HG02973 (cell line): ENCODE results near the gene PTPRJ.

ENCODE experiments used
- ATAC-seq: cut with Tn5 transposase; IDR thresholded peaks from one replicate; pipeline ENCODE4 v1.9.1; 2021; ENCODE audit warnings: moderate library complexity; ENCODE audit not compliant: unreplicated experiment

Gene PTPRJ

GRCh38 chr11:47994417-47994816, 14.1 kb downstream of the PTPRJ start:
- ATAC-seq, result no peak

DNA sequence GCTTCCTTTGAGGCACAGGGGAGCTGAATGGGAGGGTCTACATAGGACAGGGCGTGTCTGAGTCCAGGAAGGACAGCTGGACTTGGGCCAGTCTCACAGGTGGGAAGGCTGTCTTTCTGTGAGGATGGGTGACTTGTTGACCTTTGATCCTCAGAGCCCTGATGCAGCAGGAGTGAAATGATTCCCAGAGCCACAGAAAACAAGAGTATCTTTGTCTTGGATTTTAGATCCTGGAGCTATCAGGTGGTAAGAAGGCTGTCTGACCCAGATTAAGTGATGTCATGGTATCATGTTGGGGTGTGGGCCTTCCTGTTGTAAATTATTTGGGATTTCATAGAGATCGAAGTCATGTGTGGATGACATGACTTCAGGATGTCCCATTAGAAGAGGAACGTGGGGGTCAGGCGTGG, 15.0 kb downstream of the PTPRJ start:
- ATAC-seq, result no peak

DNA sequence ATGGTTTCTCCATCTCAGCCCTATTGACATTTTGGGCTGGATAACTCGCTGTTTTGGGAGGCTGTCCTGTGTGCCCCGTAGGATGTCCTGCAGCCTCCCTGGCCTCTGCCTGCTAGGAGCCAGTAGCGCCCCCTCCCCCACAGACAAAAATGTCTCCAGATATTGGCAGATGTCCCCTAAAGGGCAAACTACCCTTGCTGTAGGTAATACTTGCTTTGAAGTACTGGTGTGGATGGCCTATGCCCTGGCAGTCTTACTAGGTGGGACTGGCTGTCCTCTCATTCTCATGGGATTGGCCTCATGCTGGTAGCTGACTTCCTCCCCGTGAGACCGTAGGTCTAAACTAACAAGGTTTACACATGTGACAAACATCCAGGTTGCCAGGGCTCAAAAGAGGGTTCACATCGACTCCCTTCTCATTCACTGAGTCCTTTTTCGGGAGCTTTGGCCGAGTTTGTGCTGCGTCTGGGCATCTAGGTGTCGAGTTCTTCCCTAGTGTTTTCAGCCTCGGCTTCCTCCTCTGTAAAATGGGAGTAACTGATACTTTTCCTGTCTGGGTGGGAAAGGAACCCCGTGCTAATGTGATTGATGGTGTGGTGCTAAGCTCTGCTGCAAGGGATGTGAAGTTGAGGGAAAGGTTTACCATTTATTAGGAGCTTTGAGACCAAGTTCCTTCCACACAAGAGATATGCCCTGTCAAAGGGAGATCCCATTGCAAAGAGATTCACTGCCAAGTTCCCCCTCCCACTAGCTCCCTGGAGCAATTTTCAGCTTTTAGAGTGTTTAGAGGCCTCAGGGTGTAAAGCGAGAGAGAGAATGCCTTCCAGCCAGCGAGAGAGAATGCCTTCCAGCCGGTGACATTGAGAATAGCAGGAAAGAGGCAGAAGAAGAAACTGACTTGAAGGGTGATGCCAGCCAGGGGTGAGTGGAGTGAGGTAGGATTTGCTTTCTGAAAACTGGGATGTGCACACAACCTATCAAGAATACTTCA, 17.0 kb downstream of the PTPRJ start:
- no peak for ATAC-seq

- no peak for ATAC-seq
Measured at GRCh38 chr11:47998345-47998732, 18.0 kb downstream of the PTPRJ start.

DNA sequence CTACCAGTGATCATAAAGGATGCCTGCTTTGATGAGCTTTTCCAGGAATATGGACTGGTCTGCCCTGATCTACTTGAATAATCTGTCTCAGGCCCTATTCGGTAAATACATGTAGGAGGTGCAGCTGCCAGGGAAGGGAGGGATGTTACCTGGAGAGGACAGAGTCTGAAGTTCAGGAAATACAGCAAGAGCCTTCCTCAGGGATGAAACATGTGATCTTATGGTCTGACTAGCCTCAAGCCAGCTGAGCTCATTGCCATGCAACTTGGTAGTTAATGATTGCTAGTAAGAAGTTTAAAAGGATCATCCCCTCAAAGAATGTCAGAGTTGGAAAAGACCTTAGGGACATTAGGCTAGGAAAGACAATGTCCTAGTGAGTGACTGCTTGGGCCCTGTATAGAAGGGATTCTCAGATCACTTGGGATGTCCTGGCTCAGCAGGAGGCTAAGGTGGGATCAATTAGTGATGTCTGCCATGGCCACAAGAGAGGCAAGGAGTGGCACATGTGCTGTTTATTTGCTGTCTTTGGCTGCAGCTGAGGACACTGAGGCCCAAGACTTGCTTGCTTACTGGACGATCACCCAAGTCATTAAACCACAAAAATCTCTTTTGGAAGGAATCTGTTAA, 18.5 kb downstream of the PTPRJ start:
- no peak for ATAC-seq

- ATAC-seq, result no peak
Measured at GRCh38 chr11:48000432-48000831, 20.1 kb downstream of the PTPRJ start.

DNA sequence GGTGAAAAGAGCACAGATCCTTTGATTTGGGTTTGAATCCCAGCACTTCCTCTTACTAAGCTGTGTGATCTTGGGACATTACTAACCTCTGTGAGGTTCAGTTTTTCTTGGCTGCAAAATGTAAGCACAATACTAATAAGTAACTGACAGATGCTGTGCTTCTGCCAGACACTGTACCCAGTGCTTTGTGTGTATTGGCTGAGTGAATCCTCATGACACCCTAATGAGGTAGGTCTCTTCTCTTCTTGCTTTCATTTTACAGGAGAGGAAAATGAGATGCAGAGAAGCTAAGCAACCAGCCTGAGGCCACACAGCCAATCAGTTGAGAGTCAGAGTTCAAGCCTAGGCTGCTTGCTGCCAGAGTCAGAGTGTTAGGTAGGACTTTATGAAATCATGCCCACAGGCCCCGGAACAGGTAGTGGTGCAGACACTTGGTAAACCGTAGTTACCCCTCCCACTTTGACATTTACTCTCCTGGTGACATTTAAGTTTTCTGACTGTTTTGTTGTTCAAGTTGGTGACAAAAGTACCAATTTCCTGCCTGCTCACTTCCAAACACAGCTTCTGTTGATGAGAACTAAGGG, 21.2 kb downstream of the PTPRJ start:
- peak; percentile 57 for ATAC-seq

DNA sequence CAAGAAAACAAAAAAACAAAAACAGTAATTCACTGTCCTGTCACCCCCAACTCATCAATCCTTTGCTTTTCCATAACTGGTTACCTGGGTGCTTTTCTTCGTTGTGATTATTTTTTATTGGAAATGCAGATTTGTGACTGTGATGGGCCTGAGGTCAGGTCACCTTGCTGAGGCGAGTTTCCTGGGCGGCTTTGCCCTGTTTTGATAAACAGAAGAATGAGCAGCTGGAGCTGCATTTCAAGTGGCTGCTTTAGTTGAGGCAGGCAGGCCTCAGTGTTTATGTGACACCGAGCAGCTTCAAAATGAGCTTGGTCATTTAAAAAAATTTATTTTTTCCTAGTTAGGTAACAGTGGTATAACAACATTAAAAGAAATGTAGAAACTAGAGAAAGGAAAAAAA, 22.2 kb downstream of the PTPRJ start:
- ATAC-seq, result no peak

DNA sequence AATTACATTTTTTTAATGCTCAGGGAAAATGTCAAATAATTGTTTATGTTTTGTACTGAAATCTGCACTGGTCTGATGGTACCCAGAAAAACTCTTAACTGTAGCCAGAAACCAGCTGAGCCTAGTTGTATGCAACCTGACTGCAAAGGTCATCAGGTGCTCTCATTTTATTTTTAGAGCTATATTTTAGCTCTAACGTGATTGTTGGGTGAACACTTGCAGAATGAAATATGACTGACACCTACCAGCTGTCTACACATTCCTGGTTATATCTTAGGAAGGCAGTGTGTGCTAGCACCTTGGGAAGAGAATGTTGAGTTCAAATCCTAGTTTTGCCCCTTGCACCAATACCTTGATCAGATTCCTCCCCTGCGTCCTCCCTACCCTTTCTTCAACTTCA, 23.6 kb downstream of the PTPRJ start:
- no peak for ATAC-seq

GRCh38 chr11:48004456-48004855, 24.1 kb downstream of the PTPRJ start:
- ATAC-seq, result no peak

DNA sequence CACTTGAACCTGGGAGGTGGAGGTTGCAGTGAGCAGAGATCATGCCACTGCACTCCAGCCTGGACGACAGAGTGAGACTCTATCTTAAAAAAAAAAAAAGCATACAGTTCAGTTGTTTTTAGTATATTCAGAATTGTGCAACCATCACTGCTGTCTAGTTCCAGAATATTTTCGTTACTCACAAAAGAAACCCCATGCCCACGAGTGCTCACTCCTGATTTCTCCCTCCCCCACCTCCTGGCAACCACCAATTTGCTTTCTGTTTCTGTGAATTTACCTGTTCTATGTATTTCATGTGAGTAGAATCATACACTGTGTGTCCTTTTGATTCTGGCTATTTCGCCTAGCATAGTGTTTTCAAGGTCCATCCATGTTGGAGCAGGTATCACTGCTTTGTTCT, 24.8 kb downstream of the PTPRJ start:
- no peak for ATAC-seq

- ATAC-seq, result no peak
Measured at GRCh38 chr11:48005831-48006270, 25.5 kb downstream of the PTPRJ start.

- ATAC-seq, result peak; percentile 64
Measured at GRCh38 chr11:48006301-48006992, 26.1 kb downstream of the PTPRJ start.

DNA sequence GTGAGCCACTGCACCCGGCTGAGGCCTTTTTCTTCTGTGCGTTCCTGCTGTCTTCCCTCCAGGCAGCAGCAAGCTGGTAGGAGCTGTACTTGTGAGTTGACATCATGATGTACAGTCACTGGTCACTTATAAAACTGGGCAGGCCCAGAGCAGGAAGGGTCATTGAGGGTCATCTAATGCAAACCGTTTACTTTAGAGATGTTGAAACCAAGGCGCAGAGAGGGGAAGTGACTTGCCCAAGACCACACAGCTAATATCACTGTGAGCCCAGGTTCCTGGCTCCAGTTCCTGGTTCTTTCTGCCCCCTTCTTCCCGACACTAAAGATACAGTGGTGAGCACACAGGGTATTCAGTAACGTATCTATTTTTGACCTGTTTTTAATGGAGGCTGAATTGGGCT, 27.3 kb downstream of the PTPRJ start:
- no peak for ATAC-seq

DNA sequence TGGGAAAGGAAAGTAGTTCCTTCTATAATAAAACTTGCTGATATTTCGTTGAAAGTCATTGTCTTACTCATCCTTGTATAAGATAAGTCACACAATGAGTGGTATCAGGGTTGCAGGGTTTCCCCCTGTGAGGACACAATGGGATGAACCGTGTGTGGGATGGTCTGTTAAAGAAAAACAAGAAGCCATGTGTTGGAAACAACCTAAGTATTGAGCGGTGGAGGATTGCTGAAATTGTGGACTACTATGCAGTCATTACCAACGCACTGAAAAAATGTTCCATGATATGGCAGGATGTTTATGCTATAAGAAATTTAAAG, 28.6 kb downstream of the PTPRJ start:
- ATAC-seq, result peak; percentile 45

DNA sequence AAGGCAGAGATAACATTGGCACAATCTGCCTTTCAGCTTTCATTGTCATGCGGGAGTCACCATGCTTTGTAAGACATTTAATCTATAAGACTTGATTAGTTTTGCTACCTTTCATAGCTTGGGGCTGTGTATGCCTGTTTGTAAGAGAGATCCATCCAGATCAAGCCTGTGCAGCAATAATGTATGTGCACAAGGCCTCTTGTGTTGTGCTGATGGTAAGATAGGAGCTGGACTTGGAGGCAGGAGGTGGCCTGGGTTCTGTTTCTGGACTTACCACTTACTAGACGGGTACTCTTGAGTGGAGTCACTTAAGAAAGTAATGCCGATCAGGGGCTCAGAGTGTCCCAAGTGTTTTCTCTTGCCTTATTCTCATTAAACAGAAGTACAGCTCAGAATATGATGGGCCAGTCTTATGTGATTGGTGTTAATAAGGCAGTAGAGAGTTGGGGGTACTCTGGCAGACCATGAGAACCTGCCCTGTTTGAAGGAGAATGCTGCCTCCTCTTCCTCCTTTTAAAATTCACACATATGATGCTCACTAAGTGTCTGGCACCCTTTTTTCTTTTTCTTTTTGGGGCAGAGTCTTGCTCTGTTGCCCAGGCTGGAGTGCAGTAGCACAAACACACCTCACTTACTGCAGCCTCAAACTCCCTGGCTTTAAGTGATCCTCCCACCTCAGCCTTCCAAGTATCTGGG, 30.9 kb downstream of the PTPRJ start:
- ATAC-seq, result no peak

GRCh38 chr11:48011798-48012391, 31.5 kb downstream of the PTPRJ start:
- no peak for ATAC-seq

DNA sequence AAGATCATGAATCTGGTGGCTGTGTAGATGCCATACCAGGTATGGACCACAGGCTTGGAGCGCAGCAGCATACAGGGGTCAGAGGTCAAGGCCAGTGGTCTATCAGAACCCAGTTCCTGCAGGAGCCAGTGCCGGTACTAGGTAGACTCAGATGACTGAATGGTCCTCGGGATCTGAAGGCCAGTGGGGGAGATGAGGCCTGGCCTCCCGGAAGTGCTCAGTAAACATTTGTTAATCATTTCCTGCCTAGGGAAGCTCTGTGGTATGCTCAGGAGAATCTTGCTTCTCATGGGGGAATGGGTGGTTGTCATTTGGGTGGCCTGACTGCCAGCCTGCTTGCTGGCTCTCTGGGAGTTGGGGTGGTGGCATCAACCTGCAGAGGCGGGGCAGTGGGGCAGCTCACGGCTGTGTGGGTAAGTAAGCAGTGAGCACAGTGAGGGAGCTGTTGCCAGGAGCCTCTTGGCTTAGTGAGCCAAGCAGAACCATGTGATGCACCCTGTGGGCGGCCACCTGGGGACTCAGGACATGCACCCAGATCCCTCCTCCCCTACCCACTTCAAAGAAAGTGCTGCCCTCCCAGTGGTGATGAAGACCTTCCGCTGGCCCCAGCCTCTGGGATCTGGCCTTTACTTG, 33.0 kb downstream of the PTPRJ start:
- peak; percentile 43 for ATAC-seq

DNA sequence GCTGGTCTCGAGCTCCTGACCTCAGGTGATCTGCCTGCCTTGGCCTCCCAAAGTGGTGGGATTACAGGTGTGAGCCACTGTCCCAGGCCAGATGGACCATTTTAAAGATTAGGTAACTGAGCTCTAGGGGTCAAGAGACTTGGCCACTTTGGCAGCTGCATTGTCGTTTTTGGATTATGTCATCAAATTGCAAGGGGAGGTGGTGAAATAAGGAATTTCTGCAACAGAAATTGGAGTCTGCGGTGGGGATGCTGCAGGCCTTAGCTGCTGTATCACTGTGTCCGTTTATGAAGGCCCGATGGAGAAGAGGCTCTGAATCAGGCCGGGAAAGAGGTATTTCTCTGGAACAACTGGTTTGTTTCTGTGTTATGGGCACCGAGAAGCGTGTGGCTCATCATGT, 34.6 kb downstream of the PTPRJ start:
- ATAC-seq, result no peak
